NCI-H510A (cell line): ENCODE results near the gene KLHL3.

Experiments used
- DNase-seq: peaks from one replicate; lab custom pipeline; 2025; lab: John Stamatoyannopoulos, UW

Gene KLHL3

GRCh38 chr5:137580030-137580429 is 155.9 kb downstream of the KLHL3 start:
- no peak for DNase-seq

GRCh38 chr5:137575847-137576246 is 160.0 kb downstream of the KLHL3 start:
- no peak for DNase-seq

GRCh38 chr5:137575211-137575610 is 160.7 kb downstream of the KLHL3 start:
- no peak for DNase-seq

GRCh38 chr5:137573376-137573775 is 162.5 kb downstream of the KLHL3 start:
- no peak for DNase-seq

- DNase-seq: no peak
These were observed 163.7 kb downstream of the KLHL3 start for GRCh38 chr5:137572042-137572695.

GRCh38 chr5:137570070-137570469 is 165.8 kb downstream of the KLHL3 start:
- no peak for DNase-seq
